NCI-H69 (cell line): ENCODE data around the gene SIRT2.
"Not testable (repeated sequence)": the region's sequence is repeated elsewhere in the genome, so short reads cannot be mapped to it uniquely, and the experiment has no call there.

Source experiments
- DNase-seq: peaks from one replicate; lab custom pipeline; 2025; lab: John Stamatoyannopoulos, UW

The SIRT2 gene

DNA sequence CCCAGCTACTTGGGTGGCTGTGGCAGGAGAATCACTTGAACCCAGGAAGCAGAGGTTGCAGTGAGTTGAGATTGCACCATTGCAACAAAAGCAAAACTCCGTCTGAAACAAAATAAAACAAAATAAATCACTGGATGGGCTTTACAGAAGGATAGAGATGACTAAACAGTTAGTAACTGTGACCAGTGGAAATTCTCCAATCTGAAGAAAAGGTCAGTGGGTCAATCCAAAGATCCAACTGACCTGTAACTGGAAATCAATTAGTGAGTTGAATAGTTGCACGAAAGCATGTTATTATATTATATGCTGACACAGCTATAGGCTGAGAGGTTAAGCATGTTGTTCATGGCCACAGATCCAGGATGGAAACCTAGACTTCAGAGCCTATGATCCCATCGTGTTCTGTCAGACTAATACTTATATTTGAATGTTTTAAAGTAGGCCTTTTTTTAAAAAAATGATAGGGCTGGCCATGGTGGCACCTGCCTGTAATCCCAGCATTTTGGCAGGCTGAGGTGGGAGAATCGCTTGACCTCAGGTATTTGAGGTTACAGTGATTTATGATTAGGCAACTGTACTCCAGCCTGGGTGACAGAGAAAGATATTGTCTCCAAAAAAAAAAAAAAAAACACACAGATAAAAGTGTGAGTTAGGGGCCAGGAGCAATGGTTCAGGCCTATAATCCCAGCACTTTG, 69.2 kb downstream of the SIRT2 start:
- no peak for DNase-seq

DNA sequence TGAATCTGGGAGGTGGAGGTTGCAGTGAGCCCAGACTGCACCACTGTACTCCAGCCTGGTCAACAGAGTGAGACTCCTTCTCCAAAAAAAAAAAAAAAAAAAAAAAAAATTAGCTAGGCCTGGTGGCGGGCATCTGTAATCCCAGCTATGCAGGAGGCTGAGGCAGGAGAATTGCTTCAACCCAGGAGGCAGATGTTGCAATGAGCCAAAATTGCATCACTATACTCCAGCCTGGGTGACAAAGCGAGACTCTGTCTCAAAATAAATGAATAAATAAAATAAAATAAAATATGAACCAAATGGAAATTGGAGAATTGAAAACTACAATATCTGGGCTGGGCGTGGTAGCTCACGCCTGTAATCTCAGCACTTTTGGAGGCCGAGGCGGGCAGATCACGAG, 70.2 kb downstream of the SIRT2 start:
- DNase-seq, result not testable (repeated sequence)
